Measurements from ENCODE around the gene POU1F1. TPM values are rescaled to one million over a fixed set of nuclear protein-coding genes. Genes with fewer than 3 reads are reported as not detected.

Gene POU1F1
- total and polyA plus RNA-seq, 2 of the 4 experiments (the other 2 are of a cell fraction) = not detected

GRCh38 chr3:87272718-87273341 is 3.6 kb downstream of the POU1F1 start:
- POLR2A ChIA-PET (ENCODE audit: unreplicated experiment) = no interaction called here
- Histone ChIP-seq H2AFZ (replicated peaks; ENCODE audit: low read length, poor library complexity) (no peak overlapping the region), H3K9me3 (ENCODE audit: control insufficient read depth, insufficient read depth, low read length) (no peaks in the 10 kb centered on the region), H3K9me1 (ENCODE audit: insufficient read depth, low read length) (no peaks in the 10 kb centered on the region), H3K9ac (ENCODE audit: low read depth, low read length) (no peak overlapping the region), H4K20me1 (ENCODE audit: insufficient read depth, low read length) (no peaks in the 10 kb centered on the region), H3K14ac (replicated peaks; ENCODE audit: low read depth, low read length) (no peak overlapping the region), H3K4ac (ENCODE audit: low read depth, low read length) (no peak overlapping the region), H3K27ac (ENCODE audit: insufficient read depth, low read length) (no peak overlapping the region), H3K56ac (ENCODE audit: extremely low read depth, insufficient read depth, low read length) (no peak overlapping the region), H3K4me3 (ENCODE audit: insufficient read depth, low read depth, low read length) (no peak overlapping the region), H4K91ac (ENCODE audit: insufficient read depth, low read depth, low read length) (no peak overlapping the region), H4K8ac (ENCODE audit: low read depth in 2 of 2, low read length in 2 of 2) (no peak overlapping the region), H2AK5ac (ENCODE audit: low read depth, low read length) (no peak overlapping the region), H2BK20ac (ENCODE audit: low read depth, low read length) (no peak overlapping the region), H3K23ac (ENCODE audit: low read depth, low read length) (no peak overlapping the region), H3K18ac (ENCODE audit: low read depth, low read length) (no peak overlapping the region), H4K5ac (ENCODE audit: low read depth, low read length) (no peak overlapping the region), H3K36me3 (ENCODE audit: control insufficient read depth, insufficient read depth, low read length) (no peaks in the 10 kb centered on the region), H2BK15ac (ENCODE audit: low read depth, low read length) (no peak overlapping the region), H2AK9ac (replicated peaks; ENCODE audit: low read depth, low read length, poor library complexity) (no peak overlapping the region), H3K4me1 (ENCODE audit: control insufficient read depth, insufficient read depth, low read length) (no peaks in the 10 kb centered on the region), H3K79me1 (ENCODE audit: low read depth in 1 of 2, low read length in 2 of 2) (no peaks in the 10 kb centered on the region), H2BK5ac (ENCODE audit: low read depth, low read length, poor library complexity, severe bottlenecking) (no peak overlapping the region), H2BK120ac (ENCODE audit: low read depth, low read length) (no peak overlapping the region), H3K4me2 (ENCODE audit: low read depth, low read length) (no peak overlapping the region), H3K27me3 (ENCODE audit: control insufficient read depth, insufficient read depth, low read length) (no peaks in the 10 kb centered on the region)
- BruUV-seq (replicated peaks) = no TSS peak
- dilution Hi-C loops (cut with HindIII; ENCODE audit: low sequenced_read_pairs, unreplicated experiment) = no loop called here
- ATAC-seq (ENCODE audit: low read depth) = no peak
- intact Hi-C loops (cut with micrococcal nuclease) = no loop called here
- no peak for DNase-seq
- CTCF ChIA-PET = interaction anchor here (1.0 to 1.5 kb wide), 2 partner anchors 12 to 13 kb away, joined by 3 to 4 read pairs; no protein-coding TSS in a partner anchor
- TF ChIP-seq MXI1 (IDR thresholded peaks at IDR 0.05; ENCODE audit: borderline replicate concordance, low read depth, low read length) = no peak
- no peak for TF ChIP-seq CHD1 (IDR thresholded peaks at IDR 0.05; ENCODE audit: low read depth, low read length)
- WGBS, 2 experiments (ENCODE audit: extremely low coverage in 2 of 2, insufficient read length in 1 of 2) = no CpG with 5 or more reads among the region's 4 CpGs
- in situ Hi-C loops (cut with MboI; ENCODE audit: low sequenced_read_pairs) = no loop called here

All from IMR-90 (cell line).